GM06990 (cell line): Measurements from ENCODE around the gene LEP.

Source experiments
- DNase-seq: peaks from one replicate; pipeline ENCODE4 v3.0.0-alpha.2; 2011; ENCODE audit not compliant: insufficient read length; ENCODE audit errors: extremely low read depth
- H3K27me3 ChIP-seq: replicated peaks from 2 replicates; pipeline ENCODE4 v1.6.0; 2011; ENCODE audit warnings: low read length; ENCODE audit not compliant: control insufficient read depth, insufficient read depth
- H3K36me3 ChIP-seq: 2 replicates; pipeline ENCODE4 v1.5.1; 2011; ENCODE audit warnings: low read length; ENCODE audit not compliant: control insufficient read depth, insufficient read depth
- H3K4me3 ChIP-seq: replicated peaks from 2 replicates; pipeline ENCODE4 v1.5.1; 2011; ENCODE audit warnings: low read depth, mild to moderate bottlenecking, control low read depth, low read length
- TF ChIP-seq, protein P1 (sequence below): IDR thresholded peaks from 2 replicates; pipeline ENCODE4 v1.5.1; 2011; ENCODE audit warnings: low read length, control low read depth, mild to moderate bottlenecking, inconsistent platforms; ENCODE audit not compliant: insufficient read depth, poor library complexity, severe bottlenecking

LEP gene

DNA sequence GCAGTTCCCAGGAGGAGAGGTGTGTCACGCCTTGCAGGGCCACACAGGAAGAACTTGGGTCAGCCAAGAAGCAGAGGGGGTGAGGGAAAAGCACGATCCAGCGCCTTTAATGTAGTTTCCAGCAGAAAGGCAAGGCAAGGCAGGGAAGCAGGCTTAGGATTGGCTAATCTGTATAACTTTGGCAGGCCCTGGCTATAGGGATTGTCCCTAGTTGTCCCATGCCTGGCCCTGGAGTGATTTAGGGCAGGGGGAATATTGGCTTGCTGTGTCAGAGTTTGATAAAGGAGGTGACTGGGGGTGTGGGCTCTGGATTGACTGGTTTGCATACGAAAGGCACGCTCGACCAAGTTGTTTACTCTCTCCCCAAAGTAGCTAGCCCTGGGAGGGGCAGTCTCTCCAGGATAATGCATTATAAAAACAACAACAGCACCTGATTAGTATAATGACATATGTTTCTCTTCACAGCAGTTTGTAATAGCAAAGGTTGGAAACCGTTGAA, 58.1 kb downstream of the LEP start:
- H3K4me3 ChIP-seq, result no peak overlapping the region
- DNase-seq, result no peak
- H3K27me3 ChIP-seq, result no peaks in the 10 kb centered on the region
- TF ChIP-seq, protein P1, sequence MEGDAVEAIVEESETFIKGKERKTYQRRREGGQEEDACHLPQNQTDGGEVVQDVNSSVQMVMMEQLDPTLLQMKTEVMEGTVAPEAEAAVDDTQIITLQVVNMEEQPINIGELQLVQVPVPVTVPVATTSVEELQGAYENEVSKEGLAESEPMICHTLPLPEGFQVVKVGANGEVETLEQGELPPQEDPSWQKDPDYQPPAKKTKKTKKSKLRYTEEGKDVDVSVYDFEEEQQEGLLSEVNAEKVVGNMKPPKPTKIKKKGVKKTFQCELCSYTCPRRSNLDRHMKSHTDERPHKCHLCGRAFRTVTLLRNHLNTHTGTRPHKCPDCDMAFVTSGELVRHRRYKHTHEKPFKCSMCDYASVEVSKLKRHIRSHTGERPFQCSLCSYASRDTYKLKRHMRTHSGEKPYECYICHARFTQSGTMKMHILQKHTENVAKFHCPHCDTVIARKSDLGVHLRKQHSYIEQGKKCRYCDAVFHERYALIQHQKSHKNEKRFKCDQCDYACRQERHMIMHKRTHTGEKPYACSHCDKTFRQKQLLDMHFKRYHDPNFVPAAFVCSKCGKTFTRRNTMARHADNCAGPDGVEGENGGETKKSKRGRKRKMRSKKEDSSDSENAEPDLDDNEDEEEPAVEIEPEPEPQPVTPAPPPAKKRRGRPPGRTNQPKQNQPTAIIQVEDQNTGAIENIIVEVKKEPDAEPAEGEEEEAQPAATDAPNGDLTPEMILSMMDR, result no peak
- H3K36me3 ChIP-seq, result peaks cover 6% of the 10 kb centered on the region; the same call in 1 of the 2 replicates

DNA sequence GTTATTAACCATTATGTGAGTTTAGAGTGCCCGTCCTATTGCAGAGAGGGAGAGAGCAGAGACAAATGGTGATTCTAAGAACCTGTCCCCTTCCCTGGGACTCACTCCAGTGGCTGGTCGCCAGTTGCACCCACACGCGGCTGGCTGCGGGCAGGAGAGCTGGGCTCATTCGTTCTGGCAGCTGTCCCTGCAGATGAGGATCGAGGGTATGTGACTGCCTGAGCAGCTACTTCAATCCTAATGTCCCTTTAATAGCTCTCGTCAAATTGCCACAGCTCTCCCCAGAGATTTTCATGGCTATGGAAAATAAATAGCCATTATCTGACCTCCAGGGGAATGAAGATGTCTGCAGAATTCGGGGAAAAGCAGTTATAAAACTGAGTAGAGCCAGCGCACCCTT, 61.1 kb downstream of the LEP start:
- no peak for DNase-seq
- Histone ChIP-seq H3K4me3 (no peak overlapping the region), H3K27me3 (no peaks in the 10 kb centered on the region), H3K36me3 (peaks cover 11% of the 10 kb centered on the region)
- TF ChIP-seq, protein P1, result no peak

DNA sequence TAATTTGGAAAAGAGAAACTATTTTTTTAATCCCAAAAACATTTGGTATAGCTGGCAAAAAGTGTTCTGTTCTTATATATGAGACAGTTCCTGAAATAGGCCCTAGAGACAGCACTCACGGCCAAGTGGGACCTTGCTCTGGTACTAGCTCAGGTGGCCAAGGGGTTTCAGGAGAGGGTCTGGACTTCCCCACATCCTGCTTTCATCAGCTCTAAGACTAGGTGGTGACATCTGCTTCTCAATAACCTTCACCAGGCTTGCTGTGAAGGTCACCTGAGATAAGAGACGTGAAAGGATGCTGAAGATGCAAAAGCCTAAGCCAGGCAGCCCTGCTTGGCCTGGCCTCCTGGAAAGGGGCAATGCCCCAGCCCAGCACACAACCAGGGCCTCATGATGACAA, 62.1 kb downstream of the LEP start:
- H3K27me3 ChIP-seq, result no peaks in the 10 kb centered on the region
- no peak overlapping the region for H3K4me3 ChIP-seq
- TF ChIP-seq, protein P1, result no peak
- peaks cover 11% of the 10 kb centered on the region for H3K36me3 ChIP-seq
- DNase-seq, result no peak

DNA sequence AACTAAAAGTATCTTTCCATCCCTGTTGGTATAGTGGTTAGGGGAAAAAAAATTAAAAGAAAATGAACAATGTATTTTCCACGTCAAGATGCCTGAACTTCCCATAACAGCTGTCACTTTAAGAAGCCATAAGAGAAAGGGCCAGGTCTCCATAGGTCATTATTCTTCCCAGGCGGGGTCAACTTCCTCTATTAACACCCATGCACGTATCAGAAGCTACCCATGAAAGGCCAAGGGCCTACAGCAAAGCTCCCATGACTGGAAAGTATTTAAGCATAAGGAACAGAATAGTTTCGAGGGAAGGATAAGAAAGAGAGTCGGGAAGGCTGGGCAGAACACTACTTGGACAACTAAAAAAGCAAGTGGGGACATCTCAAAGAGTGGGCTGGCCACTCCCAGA, 62.6 kb downstream of the LEP start:
- no peak for DNase-seq
- Histone ChIP-seq H3K4me3 (no peak overlapping the region), H3K36me3 (peaks cover 13% of the 10 kb centered on the region), H3K27me3 (no peaks in the 10 kb centered on the region)
- TF ChIP-seq, protein P1, result no peak

DNA sequence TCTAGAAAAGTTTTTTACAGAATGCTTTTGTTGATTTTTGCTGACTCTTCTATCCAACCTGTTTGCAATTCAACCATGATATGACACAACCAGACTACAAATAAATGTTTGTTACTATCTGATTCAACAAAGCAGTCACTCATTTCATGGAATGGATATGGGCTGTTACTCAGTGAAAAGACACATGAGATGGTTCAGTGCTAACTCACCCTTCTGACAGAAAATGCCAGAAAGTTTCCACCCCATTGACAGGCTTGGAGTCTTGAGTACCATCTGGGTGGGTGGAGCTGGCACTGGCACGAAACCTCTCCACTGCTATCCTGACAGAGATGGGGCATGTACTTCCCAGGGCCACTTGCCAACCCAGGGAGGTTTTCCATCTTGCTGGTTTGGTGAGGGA, 63.1 kb downstream of the LEP start:
- no peaks in the 10 kb centered on the region for H3K27me3 ChIP-seq
- no peak for DNase-seq
- no peak overlapping the region for H3K4me3 ChIP-seq
- H3K36me3 ChIP-seq, result peaks cover 13% of the 10 kb centered on the region
- TF ChIP-seq, protein P1, result no peak

DNA sequence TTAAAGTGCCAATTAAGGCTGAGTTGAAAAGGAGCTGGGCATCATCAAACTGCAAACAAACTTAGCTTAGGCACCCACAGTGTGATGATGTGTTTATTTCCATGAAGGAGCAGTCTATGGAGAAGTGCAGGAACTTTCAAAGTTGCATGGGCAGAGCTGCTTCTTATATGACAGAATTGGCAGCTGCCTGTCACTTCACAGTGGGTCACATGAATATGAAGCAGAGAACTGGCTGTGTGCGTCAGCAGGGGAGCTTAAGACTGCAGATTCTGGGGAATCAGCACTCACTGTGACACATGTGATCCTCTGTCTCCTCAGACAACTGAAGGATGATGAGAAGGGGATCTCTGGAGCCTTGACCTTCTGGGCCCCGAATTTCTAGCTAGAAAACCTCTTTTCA, 66.0 kb downstream of the LEP start:
- Histone ChIP-seq H3K27me3 (no peaks in the 10 kb centered on the region), H3K4me3 (no peak overlapping the region), H3K36me3 (peaks cover 17% of the 10 kb centered on the region)
- no peak for DNase-seq
- TF ChIP-seq, protein P1, result no peak
